Stimulated activated CD8-positive, alpha-beta memory T cell treated with anti-CD3 and anti-CD28 coated beads, Interleukin-2, amount 100 ng/mL, for 48 hours (primary cell): ENCODE data around the gene TMEM218.

Source experiments
- DNase-seq, 2 donors: peaks; one replicate each; pipeline ENCODE4 v3.0.0-alpha.2; 2020; ENCODE audit warnings: low read depth in 2 of 2

TMEM218 gene

GRCh38 chr11:125129316-125129993 lies 18.0 kb upstream of the TMEM218 start:
- no peak for DNase-seq

DNA sequence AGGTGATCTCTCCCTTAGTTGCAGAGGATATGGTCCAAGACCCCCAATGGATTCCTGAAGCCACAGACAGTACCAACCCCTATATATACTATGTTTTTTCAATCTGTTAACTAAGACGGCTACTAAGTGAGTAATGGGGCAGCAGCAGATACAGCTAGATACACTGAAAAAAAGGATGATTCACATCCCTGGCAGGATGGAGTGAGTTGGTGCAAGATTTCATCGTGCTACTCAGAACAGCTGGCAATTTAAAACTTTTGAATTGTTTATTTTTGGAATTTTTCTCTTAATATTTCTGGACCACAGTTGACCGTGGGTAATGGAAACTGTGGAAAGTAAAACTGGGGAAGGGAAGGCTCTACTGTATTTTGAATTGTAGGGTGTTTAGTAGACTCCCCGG lies 17.0 kb upstream of the TMEM218 start:
- DNase-seq, result no peak

DNA sequence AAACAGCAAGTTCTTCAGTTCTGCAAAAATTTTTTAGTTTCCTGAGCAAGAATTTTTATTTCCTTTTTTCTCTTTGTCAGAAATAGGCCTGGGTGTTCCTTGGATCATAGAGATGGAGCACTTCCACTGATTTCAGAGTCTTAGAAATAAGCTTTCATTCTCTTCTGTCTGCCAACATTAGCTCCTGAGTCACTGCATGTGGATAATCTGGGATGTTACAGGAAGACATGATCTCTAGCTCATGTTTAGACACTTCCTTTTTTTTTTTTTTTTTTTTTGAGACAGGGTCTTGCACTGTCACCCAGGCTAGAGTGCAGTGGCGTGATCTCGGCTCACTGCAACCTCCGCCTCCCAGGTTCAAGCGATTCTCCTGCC lies 13.2 kb upstream of the TMEM218 start:
- no peak for DNase-seq

GRCh38 chr11:125123947-125124617 lies 12.7 kb upstream of the TMEM218 start:
- DNase-seq, result peak in 1 of 2 donors; percentile 11

GRCh38 chr11:125123194-125123946 lies 11.9 kb upstream of the TMEM218 start:
- no peak for DNase-seq

- no peak for DNase-seq
Observed at GRCh38 chr11:125117429-125117828, 6.0 kb upstream of the TMEM218 start.

DNA sequence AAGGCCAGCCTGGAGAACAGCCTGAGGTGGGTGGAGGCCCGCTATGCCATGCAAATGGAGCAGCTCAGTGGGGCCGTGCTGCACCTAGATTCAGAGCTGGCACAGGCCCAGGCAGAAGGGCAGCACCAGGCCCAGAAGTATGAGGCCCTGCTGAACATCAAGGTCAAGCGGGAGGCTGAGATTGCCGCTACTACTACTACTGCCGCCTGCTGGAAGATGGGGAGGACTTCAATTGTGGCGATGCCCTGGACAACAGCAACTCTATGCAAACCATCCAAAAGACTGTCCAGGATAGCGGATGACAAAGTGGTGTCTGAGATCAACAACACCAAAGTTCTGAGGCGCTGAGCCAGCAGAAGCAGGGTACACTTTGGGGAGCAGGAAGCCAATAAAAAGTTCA lies 3.1 kb upstream of the TMEM218 start:
- no peak for DNase-seq

DNA sequence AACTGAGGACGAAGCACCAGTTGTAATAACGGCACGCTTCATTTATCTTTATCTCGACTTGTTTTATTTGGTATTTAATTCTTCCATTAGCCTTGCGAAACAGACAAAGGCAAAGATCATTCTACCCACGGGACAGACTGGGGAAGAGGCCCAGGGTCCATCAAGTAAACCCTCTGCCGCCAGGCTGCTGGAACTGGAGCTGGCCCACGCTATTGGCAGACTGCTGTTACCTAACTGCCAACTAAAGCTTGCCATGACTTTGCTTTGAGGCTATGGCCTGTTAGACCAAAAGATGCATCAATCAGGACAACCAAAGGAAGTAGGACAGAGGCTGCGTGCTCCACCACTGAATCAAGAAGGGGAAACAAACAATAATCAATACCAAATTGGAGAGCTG lies 780 bp upstream of the TMEM218 start:
- no peak for DNase-seq

GRCh38 chr11:125111001-125111342 lies 454 bp downstream of the TMEM218 start:
- no peak for DNase-seq

- DNase-seq, result no peak
Observed at GRCh38 chr11:125110506-125110905, 920 bp downstream of the TMEM218 start.

GRCh38 chr11:125108469-125108868 lies 3.0 kb downstream of the TMEM218 start:
- no peak for DNase-seq

- DNase-seq, result no peak
Observed at GRCh38 chr11:125105926-125106325, 5.5 kb downstream of the TMEM218 start.

- no peak for DNase-seq
Observed at GRCh38 chr11:125102510-125102909, 8.9 kb downstream of the TMEM218 start.

GRCh38 chr11:125102025-125102424 lies 9.4 kb downstream of the TMEM218 start:
- no peak for DNase-seq

DNA sequence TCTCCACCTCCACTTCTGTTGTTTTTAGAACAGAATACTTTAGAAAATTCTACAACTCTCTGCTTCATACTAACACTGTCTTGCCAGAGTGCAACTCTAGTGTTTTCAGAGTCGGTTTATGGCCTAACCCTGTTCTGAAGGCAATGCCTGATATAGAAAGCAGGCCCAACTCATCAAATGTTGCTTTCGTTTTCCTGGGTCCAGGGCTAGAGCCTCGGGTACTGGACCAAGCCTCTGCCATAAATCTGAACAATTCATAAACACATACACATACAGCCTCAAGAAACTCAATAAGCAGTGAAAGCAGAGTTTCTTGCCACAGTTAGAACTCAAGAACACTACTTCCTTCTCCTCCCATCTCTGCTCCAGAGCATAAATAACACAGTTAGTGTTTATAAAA lies 9.8 kb downstream of the TMEM218 start:
- DNase-seq, result no peak

DNA sequence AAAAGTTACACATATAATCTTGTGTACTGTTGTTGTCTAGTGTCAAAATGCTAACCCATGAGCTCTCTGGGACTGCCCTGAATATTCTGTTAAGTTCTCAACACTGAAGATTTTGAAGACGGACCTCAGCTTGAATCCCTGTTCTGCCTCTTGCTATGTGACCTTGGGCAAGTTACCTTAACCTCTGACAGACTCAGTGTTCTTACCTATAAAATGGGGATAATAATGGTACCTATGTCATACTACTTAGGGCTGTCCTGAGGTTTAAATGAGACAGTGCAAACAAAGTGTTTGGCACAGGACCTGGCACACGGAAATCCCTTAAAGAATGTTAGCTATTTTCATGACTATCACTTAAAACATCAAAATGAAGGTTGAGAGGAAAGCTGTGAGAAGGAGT lies 11.3 kb downstream of the TMEM218 start:
- no peak for DNase-seq

GRCh38 chr11:125094731-125095130 lies 16.7 kb downstream of the TMEM218 start:
- DNase-seq, result no peak

GRCh38 chr11:125093502-125093901 lies 17.9 kb downstream of the TMEM218 start:
- DNase-seq, result no peak

GRCh38 chr11:125092669-125093068 lies 18.8 kb downstream of the TMEM218 start:
- DNase-seq, result no peak

DNA sequence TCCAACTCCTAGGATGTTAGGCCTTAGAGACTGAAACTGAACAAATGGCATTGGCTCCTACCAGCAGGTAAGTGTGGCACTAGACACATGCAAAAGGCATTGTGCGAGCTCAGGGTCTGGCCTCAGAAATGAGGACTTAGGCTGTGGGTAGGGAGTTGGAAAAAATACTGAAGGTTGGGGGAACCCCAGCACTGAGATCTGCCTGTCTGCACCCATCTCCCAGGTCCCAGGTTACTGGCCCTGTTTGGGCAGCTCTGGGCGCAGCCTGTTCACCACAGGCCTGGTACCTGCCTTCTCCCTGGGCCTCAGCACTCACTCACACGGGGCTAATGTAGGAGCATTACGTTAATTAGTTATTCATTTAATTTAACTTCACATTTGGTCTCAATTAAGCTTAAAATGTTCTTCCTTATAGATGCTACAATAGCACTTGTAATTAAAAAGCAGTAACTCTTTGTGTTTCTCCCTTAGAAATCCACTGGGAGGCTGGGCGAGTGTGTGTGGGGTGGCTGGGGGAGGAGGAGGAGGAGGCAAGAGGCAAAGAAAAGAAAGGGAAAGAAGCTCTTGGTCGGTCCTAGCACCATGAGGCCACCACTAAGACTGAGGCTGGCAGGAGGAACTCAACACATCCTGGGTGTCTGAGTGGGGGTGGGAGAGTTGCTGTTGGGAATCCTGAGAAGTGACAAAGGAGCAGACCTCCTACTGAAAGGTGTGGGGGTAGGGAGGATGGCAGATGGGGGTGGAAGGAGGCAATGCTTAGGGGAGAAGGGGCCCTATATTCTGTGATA lies 19.4 kb downstream of the TMEM218 start:
- no peak for DNase-seq

GRCh38 chr11:125091247-125091876 lies 20.1 kb downstream of the TMEM218 start:
- no peak for DNase-seq

- DNase-seq, result no peak
Observed at GRCh38 chr11:125090816-125091215, 20.6 kb downstream of the TMEM218 start.
